Spleen (tissue), 7 donors: ENCODE measurements around the gene HYAL1.

Experiments used
- POLR2A ChIP-seq, 3 donors: fragments of 450-650 bp; IDR thresholded peaks; one replicate each; pipeline ENCODE4 v1.5.1; 2017; ENCODE audit warnings: antibody characterized with exemption in 3 of 3, mild to moderate bottlenecking in 1 of 3
- TF ChIP-seq, protein P1 (sequence below), 11 experiments: fragments of 200-600 bp in 7 of 11; fragments of 450-650 bp in 4 of 11; sonication (generic) in 4 of 11; IDR thresholded peaks in 8 of 11; conservative IDR thresholded peaks in 3 of 11; 1 replicate in 7 of 11; 2 replicates in 4 of 11; pipeline versions ENCODE4 v1.4.0 to v1.8.0; 2016 to 2021; ENCODE audit warnings: antibody characterized with exemption in 11 of 11, inconsistent platforms in 4 of 11, mild to moderate bottlenecking in 1 of 11
- donor health status: DM: no; HTN: no; CAD: no; lungs with moderate emphysema.
- donor health status: DM: no; HTN: no; CAD: no.
- donor health status: DM: no; HTN: no; CAD: no.

DNA sequence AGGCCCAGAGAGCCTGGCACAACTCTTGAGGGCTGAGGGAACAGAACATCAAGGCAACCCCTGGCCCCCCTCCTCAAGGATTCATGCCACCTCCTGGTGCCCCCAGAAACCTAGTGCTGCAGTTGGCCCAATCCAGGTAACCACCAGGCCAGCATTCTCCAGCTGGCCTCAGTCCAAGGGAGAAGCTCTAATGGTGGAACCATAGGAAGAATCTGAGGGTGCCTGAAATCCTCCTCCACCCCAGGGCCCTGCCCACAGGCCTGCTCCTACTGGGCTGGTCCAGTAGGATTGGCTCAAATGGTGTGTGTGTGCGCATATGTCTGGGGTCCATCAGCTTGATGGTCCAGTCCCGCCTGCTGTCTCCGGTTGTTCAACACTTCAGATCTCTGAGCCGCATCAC is 11.4 kb upstream of the HYAL1 start:
- TF ChIP-seq POLR2A (IDR thresholded peaks at IDR 0.05): no peak
- TF ChIP-seq, protein P1, sequence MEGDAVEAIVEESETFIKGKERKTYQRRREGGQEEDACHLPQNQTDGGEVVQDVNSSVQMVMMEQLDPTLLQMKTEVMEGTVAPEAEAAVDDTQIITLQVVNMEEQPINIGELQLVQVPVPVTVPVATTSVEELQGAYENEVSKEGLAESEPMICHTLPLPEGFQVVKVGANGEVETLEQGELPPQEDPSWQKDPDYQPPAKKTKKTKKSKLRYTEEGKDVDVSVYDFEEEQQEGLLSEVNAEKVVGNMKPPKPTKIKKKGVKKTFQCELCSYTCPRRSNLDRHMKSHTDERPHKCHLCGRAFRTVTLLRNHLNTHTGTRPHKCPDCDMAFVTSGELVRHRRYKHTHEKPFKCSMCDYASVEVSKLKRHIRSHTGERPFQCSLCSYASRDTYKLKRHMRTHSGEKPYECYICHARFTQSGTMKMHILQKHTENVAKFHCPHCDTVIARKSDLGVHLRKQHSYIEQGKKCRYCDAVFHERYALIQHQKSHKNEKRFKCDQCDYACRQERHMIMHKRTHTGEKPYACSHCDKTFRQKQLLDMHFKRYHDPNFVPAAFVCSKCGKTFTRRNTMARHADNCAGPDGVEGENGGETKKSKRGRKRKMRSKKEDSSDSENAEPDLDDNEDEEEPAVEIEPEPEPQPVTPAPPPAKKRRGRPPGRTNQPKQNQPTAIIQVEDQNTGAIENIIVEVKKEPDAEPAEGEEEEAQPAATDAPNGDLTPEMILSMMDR (IDR thresholded peaks at IDR 0.05 in 8 of 11, conservative IDR thresholded peaks at IDR 0.05 in 3 of 11): no peak
